Skeletal muscle cell (primary cell): ENCODE measurements around the gene BEND2.
"Not testable (repeated sequence)": the region's sequence is repeated elsewhere in the genome, so short reads cannot be mapped to it uniquely, and the experiment has no call there.

Source experiments
- DNase-seq: peaks from one replicate; pipeline ENCODE4 v3.0.0-alpha.2; 2010; ENCODE audit warnings: low read depth
- H3K4me3 ChIP-seq: 2 replicates; pipeline ENCODE4 v1.5.1; 2011; ENCODE audit warnings: low read depth, mild to moderate bottlenecking, control low read depth, low read length, moderate library complexity

The BEND2 gene

GRCh38 chrX:18220786-18221185 is at the start of gene BEND2:
BEND2 (minus strand) TSS chrX:18220886; CDS start chrX:18220750, 136 bp downstream.
- no peak within 1 kb of the TSS for H3K4me3 ChIP-seq
- no peak for DNase-seq

GRCh38 chrX:18255059-18255458 is 34.4 kb upstream of the BEND2 start:
- no peak overlapping the region for H3K4me3 ChIP-seq
- DNase-seq = no peak

GRCh38 chrX:18252644-18253359 is 32.1 kb upstream of the BEND2 start:
- H3K4me3 ChIP-seq = no peak overlapping the region
- peak; percentile 9 for DNase-seq

- not testable (repeated sequence) for H3K4me3 ChIP-seq, DNase-seq
Measured at GRCh38 chrX:18229646-18230045, 9.0 kb upstream of the BEND2 start.

GRCh38 chrX:18228069-18228468 is 7.4 kb upstream of the BEND2 start:
- DNase-seq = no peak
- H3K4me3 ChIP-seq = no peak overlapping the region

- DNase-seq = no peak
- no peak overlapping the region for H3K4me3 ChIP-seq
Measured at GRCh38 chrX:18227458-18227857, 6.8 kb upstream of the BEND2 start.

- no peak overlapping the region for H3K4me3 ChIP-seq
- DNase-seq = no peak
Measured at GRCh38 chrX:18210470-18210869, 10.2 kb downstream of the BEND2 start.

- no peak for DNase-seq
- no peak overlapping the region for H3K4me3 ChIP-seq
Measured at GRCh38 chrX:18206657-18207056, 14.0 kb downstream of the BEND2 start.

- no peak for DNase-seq
- no peak overlapping the region for H3K4me3 ChIP-seq
Measured at GRCh38 chrX:18203631-18204030, 17.1 kb downstream of the BEND2 start.

- no peak overlapping the region for H3K4me3 ChIP-seq
- DNase-seq = no peak
Measured at GRCh38 chrX:18194688-18195087, 26.0 kb downstream of the BEND2 start.

GRCh38 chrX:18179446-18179845 is 41.2 kb downstream of the BEND2 start:
- DNase-seq = no peak

GRCh38 chrX:18174971-18175370 is 45.7 kb downstream of the BEND2 start:
- no peak overlapping the region for H3K4me3 ChIP-seq

More at GRCh38 chrX:18179446-18179845, 41.2 kb downstream of the BEND2 start:
- no peak overlapping the region for H3K4me3 ChIP-seq

GRCh38 chrX:18174209-18174608 is 46.5 kb downstream of the BEND2 start:
- DNase-seq = no peak
- no peak overlapping the region for H3K4me3 ChIP-seq

More at GRCh38 chrX:18174971-18175370, 45.7 kb downstream of the BEND2 start:
- DNase-seq = no peak

GRCh38 chrX:18173494-18174180 is 47.0 kb downstream of the BEND2 start:
- no peak overlapping the region for H3K4me3 ChIP-seq
- no peak for DNase-seq

- DNase-seq = no peak
- H3K4me3 ChIP-seq = no peak overlapping the region
Measured at GRCh38 chrX:18172970-18173369, 47.7 kb downstream of the BEND2 start.

GRCh38 chrX:18170910-18171309 is 49.8 kb downstream of the BEND2 start:
- no peak overlapping the region for H3K4me3 ChIP-seq
- no peak for DNase-seq

GRCh38 chrX:18166068-18166467 is 54.6 kb downstream of the BEND2 start:
- H3K4me3 ChIP-seq = no peak overlapping the region
- DNase-seq = no peak

- no peak for DNase-seq
- H3K4me3 ChIP-seq = no peak overlapping the region
Measured at GRCh38 chrX:18160369-18160768, 60.3 kb downstream of the BEND2 start.

GRCh38 chrX:18158963-18159362 is 61.7 kb downstream of the BEND2 start:
- DNase-seq = no peak
- no peak overlapping the region for H3K4me3 ChIP-seq

GRCh38 chrX:18151649-18152048 is 69.0 kb downstream of the BEND2 start:
- DNase-seq = no peak
- H3K4me3 ChIP-seq = no peak overlapping the region

GRCh38 chrX:18151157-18151556 is 69.5 kb downstream of the BEND2 start:
- H3K4me3 ChIP-seq = no peak overlapping the region

More at GRCh38 chrX:18151157-18151556, 69.5 kb downstream of the BEND2 start:
- no peak for DNase-seq
